HG03280 (cell line): ENCODE results near the gene ACADSB.

ENCODE experiments used
- ATAC-seq: cut with Tn5 transposase; IDR thresholded peaks from one replicate; pipeline ENCODE4 v1.9.1; 2021; ENCODE audit warnings: mild to moderate bottlenecking, moderate library complexity; ENCODE audit not compliant: unreplicated experiment

Gene ACADSB

GRCh38 chr10:123001370-123001769, 7.4 kb upstream of the ACADSB start:
- ATAC-seq = no peak

GRCh38 chr10:123004298-123004697, 4.5 kb upstream of the ACADSB start:
- no peak for ATAC-seq

GRCh38 chr10:123007558-123008354, 1.1 kb upstream of the ACADSB start:
- peak; percentile 39 for ATAC-seq

- ATAC-seq = peak; percentile 11
Observed at GRCh38 chr10:123009105-123009820, 457 bp downstream of the ACADSB start.

- ATAC-seq = no peak
Observed at GRCh38 chr10:123011987-123012386, 3.2 kb downstream of the ACADSB start.

- no peak for ATAC-seq
Observed at GRCh38 chr10:123013456-123014419, 4.9 kb downstream of the ACADSB start.

- no peak for ATAC-seq
Observed at GRCh38 chr10:123014772-123015171, 6.0 kb downstream of the ACADSB start.

GRCh38 chr10:123016228-123016627, 7.4 kb downstream of the ACADSB start:
- ATAC-seq = no peak

GRCh38 chr10:123017421-123018165, 8.8 kb downstream of the ACADSB start:
- ATAC-seq = no peak

- no peak for ATAC-seq
Observed at GRCh38 chr10:123018531-123018930, 9.7 kb downstream of the ACADSB start.

- ATAC-seq = no peak
Observed at GRCh38 chr10:123019264-123019663, 10.5 kb downstream of the ACADSB start.

- no peak for ATAC-seq
Observed at GRCh38 chr10:123019941-123020703, 11.3 kb downstream of the ACADSB start.

- ATAC-seq = no peak
Observed at GRCh38 chr10:123021517-123021916, 12.7 kb downstream of the ACADSB start.

GRCh38 chr10:123024540-123024939, 15.7 kb downstream of the ACADSB start:
- no peak for ATAC-seq

GRCh38 chr10:123026302-123026701, 17.5 kb downstream of the ACADSB start:
- no peak for ATAC-seq

GRCh38 chr10:123027861-123028260, 19.1 kb downstream of the ACADSB start:
- ATAC-seq = no peak

GRCh38 chr10:123031124-123031523, 22.3 kb downstream of the ACADSB start:
- no peak for ATAC-seq

GRCh38 chr10:123034332-123034731, 25.5 kb downstream of the ACADSB start:
- no peak for ATAC-seq

- ATAC-seq = no peak
Observed at GRCh38 chr10:123035467-123036086, 26.8 kb downstream of the ACADSB start.
